Non-pigmented ciliary epithelial cell (primary cell): Measurements from ENCODE around the gene PCDHAC1.
"Not testable (repeated sequence)": the region's sequence is repeated elsewhere in the genome, so short reads cannot be mapped to it uniquely, and the experiment has no call there.

Source experiments
- DNase-seq: peaks from one replicate; pipeline ENCODE4 v3.0.0-alpha.2; 2010; ENCODE audit warnings: low read depth

PCDHAC1 gene, protein sequence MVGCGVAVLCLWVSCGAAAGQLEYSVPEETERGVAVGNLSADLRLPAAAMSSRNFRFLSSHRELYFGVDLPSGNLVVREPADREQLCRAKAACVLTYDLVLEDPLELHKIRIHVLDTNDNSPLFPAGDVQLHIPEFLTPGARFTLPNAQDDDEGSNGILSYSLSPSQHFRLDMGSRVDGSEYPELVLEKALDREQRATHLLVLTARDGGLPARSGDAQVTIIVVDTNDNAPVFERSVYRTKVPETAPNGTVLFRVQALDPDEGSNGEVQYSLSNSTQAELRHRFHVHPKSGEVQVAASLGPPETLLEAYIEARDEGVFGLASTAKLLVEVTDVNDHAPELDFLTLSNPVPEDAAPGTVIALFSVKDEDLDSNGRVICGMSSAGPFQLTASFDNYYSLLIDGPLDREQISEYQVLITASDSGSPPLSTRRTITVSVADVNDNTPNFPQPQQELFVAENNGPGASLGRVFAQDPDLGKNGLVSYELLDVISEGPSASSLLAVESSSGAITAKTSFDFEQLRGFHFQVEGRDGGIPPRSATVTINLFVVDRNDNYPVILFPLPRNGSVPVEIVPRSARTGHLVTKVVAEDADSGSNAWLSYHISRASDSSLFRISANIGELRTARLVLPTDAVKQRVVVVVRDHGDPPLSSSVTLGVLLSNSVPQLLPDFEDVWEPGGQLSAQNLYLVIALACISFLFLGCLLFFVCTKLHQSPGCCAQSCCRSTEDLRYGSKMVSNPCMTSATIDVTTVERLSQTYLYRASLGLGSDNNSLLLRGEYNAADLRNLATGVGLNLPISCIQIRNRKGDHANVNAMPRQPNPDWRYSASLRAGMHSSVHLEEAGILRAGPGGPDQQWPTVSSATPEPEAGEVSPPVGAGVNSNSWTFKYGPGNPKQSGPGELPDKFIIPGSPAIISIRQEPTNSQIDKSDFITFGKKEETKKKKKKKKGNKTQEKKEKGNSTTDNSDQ

DNA sequence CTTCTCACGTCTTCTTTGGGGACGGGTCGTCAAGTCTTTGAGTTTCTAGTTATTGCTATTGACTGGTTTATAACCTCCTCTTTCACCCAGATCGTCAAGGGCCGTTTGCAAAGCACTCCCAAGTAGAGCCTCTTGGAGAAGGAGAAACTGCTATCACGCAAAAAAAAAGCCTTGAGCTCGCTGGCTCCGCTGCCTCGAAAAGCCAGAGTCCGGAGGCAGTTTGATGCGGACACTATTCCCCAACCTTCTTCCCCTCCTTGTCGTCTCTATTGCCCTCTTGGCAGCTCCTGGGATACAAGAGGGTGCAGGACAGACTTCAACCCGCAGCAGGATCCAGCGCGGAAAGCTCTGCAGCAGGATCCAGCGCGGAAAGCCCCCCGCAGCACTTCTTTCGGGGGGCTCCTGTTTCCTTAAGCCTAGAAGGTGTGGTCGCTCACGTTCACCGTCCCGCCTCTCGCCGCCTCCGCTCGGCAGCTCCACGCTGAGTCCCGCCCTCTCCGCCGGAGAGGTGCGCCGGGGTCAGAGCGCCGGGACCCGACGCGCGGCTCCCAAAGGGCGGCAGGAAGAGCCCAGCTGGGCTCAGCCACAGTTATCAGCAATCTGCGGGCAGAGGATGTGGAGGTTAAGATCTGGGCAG, at the start of gene PCDHAC1:
Gene PCDHAC1 (plus strand): TSS at position 494 of the 637 bp plus-strand sequence. CDS start 594 bp downstream, outside the sequence.
- DNase-seq, result no peak

DNA sequence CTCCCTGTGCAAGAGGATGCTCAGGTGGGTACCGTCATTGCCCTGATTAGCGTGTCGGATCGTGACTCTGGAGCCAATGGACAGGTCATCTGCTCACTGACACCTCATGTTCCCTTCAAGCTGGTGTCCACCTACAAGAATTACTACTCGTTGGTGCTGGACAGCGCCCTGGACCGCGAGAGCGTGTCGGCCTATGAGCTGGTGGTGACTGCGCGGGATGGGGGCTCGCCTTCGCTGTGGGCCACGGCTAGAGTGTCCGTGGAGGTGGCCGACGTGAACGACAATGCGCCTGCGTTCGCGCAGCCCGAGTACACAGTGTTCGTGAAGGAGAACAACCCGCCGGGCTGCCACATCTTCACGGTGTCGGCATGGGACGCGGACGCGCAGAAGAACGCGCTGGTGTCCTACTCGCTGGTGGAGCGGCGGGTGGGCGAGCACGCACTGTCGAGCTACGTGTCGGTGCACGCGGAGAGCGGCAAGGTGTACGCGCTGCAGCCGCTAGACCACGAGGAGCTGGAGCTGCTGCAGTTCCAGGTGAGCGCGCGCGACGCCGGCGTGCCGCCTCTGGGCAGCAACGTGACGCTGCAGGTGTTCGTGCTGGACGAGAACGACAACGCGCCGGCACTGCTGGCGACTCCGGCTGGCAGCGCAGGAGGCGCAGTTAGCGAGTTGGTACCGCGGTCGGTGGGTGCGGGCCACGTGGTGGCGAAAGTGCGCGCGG, 49.4 kb upstream of the PCDHAC1 start:
- not testable (repeated sequence) for DNase-seq

DNA sequence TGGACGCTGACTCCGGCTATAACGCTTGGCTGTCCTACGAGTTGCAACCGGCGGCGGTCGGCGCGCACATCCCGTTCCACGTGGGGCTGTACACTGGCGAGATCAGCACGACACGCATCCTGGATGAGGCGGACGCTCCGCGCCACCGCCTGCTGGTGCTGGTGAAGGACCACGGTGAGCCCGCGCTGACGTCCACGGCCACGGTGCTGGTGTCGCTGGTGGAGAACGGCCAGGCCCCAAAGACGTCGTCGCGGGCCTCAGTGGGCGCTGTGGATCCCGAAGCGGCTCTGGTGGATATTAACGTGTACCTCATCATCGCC, 48.9 kb upstream of the PCDHAC1 start:
- no peak for DNase-seq

DNA sequence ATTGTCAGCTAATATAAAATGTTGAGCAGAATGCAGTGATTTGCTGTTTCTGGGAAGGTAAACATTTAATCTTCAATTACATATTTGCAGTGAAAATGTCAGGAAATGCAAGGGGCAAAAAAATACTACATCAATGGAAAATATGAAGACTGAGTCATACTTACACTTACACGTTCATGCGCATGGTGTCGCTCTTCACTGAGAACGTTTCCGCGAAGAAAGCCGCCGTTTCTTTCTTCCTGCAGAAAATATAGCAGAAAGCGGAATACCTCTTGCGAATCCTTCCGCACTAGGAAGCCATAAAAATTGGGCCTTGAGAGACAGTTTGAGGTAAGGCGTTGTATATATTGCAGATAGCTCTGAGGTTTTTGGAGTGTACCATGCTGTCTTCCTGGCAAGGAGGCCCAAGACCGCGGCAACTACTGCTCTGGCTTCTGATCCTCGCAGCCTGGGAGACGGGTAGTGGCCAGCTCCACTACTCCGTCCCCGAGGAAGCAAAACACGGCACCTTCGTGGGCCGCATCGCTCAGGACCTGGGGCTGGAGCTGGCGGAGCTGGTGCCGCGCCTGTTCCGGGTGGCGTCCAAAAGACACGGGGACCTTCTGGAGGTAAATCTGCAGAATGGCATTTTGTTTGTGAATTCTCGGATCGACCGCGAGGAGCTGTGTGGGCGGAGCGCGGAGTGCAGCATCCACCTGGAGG, 44.1 kb upstream of the PCDHAC1 start, which contains the start of gene PCDHA13:
Gene PCDHA13 (plus strand): TSS at position 236 of the 702 bp plus-strand sequence. CDS start 145 bp downstream, at position 381.
- DNase-seq, result no peak

DNA sequence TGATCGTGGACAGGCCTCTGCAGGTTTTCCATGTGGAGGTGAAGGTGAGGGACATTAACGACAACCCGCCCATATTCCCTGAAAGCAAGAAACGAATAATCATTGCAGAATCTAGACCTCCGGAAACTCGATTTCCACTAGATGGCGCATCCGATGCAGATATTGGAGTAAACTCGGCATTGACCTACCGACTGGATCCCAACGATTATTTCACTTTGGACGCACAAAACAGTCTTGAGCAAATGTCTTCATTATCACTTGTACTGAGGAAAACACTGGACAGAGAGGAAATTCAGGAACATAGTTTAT, 43.6 kb upstream of the PCDHAC1 start:
- no peak for DNase-seq

DNA sequence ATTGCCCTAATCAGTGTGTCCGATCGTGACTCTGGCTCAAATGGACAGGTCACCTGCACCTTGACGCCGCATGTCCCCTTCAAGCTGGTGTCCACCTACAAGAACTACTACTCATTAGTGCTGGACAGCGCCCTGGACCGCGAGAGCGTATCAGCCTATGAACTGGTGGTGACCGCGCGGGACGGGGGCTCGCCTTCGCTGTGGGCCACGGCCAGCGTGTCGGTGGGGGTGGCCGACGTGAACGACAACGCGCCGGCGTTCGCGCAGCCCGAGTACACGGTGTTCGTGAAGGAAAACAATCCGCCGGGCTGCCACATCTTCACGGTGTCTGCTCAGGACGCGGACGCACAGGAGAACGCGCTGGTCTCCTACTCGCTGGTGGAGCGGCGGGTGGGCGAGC, 42.7 kb upstream of the PCDHAC1 start:
- no peak for DNase-seq

DNA sequence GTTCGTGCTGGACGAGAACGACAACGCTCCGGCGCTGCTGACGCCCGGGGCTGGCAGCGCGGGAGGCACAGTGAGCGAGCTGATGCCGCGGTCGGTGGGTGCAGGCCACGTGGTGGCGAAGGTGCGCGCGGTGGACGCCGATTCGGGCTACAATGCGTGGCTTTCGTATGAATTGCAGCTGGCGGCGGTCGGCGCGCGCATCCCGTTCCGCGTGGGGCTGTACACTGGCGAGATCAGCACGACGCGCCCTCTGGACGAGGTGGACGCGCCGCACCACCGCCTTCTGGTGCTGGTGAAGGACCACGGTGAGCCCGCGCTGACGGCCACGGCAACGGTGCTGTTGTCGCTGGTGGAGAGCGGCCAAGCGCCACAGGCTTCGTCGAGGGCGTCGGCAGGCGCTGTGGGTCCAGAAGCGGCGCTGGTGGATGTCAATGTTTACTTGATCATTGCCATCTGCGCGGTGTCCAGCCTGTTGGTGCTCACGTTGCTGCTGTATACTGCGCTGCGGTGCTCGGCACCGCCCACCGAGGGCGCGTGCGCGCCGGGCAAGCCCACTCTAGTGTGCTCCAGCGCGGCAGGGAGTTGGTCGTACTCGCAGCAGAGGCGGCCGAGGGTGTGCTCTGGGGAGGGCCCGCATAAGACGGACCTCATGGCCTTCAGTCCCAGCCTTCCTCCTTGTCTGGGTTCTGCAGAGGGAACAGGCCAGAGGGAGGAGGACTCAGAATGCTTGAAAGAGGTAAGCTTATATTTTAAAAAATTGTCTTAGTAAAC, 42.0 kb upstream of the PCDHAC1 start:
- DNase-seq, result no peak

DNA sequence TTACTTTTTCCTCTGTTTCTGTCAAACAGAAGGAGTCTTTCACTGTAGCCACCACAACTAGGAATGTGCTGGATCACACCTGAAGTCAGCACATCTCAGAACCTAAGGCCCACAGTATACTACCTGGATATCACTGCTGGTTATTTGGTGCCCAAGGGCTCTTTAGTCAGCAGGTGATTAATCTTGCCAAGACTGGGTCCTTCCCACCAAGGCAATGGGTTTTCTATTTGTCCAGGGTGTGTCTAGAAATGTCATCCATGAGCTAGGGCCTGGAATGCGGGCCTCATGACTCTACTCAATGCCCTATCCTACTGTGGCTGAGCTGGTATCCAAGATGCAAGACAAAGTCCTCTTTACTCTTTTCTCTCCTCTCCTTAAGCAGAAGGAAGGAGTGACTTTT, 9.8 kb upstream of the PCDHAC1 start:
- no peak for DNase-seq

DNA sequence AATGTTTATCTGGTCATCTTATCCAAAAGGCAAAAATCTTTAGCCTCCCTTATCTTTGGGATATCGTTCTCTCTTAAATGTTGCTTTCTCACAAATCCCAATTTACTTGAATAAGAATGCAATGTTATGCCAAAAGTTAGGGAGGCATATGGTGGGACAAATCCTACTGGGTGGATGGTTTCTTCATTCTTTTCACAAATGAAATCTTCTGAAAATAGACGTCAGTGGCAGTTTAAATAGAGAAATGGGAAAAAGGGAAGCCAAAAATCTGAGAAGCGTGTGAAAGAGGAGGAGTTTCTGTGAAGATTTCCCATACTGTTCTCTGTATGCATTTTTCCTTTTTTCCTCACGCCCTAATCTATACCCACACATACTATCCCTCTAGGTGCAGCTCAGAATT, 2.5 kb upstream of the PCDHAC1 start:
- DNase-seq, result no peak

DNA sequence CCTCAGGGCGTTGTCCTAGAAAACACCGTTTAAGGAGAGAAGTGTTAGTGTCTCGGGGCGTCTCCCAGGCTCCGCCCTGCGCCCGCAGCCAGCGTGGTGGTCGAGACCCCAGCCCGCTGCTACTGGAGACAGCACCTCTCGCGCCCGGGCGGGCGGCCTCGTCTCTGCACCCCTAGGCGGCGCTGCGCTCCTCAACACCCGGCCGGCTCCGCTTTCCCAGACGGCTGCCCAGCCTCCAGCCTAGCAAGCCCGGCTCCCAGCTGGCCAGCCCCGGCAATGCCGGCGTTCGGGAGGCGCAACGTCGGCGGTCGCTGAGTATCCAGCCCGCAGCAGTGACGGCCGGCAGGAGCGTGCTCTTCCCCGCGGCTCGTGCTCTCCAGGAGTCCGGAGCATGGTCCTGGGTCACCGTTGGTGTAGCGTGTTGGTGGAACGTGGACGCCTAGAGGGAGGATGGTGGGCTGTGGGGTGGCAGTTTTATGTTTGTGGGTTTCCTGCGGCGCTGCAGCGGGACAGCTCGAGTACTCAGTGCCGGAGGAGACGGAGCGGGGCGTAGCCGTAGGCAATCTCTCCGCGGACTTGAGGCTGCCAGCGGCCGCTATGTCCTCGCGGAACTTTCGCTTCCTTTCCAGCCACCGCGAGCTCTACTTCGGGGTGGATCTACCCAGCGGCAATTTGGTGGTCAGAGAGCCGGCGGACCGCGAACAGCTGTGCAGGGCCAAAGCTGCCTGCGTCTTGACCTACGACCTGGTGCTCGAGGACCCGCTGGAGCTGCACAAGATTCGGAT, 536 bp downstream of the PCDHAC1 start:
- DNase-seq, result no peak

DNA sequence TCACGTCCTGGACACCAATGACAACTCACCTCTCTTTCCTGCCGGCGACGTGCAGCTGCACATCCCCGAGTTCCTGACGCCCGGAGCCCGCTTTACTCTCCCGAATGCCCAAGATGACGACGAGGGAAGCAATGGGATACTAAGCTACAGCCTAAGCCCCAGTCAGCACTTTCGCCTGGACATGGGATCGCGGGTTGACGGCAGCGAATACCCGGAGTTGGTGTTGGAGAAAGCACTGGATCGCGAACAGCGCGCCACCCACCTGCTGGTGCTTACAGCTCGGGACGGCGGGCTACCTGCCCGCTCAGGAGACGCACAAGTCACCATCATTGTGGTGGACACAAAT, 1.1 kb downstream of the PCDHAC1 start:
- no peak for DNase-seq

DNA sequence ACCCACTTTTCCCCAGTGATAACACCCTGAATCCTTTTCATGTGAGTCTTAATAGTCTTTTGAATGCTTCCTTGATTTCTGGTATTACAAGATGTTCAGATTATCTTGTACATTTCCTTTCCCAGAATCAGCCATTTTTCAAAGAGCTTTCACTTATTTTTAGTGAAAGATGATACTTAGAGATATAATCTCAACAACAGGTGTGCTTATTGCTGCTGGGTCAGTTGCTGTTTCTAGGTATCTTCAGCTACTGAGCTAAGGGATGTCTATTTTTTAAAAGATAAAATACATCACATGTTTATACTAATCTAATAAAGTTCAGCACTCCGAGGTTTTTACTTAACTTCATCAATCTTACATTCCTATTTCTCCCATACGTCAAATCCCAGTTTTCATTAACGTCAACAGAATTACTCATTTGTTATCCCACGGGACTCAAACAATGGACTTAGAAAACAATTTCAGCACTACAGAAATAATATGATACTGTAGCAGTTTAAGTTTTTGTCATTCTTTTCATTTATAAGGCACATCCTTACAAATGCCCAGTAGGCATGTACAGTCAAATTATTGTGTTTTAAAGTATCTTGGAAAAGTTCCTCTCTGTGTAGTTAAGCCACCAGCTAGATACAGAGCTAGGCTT, 9.0 kb downstream of the PCDHAC1 start:
- DNase-seq, result no peak

DNA sequence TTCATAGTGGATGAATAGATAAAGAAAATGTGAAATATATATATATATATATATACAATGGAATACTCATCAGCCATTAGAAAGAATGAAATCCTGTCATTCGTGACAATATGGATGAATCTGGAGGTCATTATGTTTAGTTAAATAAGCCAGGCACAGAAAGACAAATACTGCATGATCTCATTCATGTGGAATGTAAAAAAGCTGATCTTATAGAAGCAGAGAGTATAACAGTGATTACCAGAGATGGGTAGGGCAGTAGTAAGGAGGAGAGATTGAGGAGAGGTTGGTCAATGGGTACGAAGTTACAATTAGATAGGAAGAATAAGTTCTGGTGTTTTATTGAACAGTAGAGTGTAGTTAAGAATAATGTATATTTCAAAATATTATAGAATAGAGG, 20.5 kb downstream of the PCDHAC1 start:
- no peak for DNase-seq

DNA sequence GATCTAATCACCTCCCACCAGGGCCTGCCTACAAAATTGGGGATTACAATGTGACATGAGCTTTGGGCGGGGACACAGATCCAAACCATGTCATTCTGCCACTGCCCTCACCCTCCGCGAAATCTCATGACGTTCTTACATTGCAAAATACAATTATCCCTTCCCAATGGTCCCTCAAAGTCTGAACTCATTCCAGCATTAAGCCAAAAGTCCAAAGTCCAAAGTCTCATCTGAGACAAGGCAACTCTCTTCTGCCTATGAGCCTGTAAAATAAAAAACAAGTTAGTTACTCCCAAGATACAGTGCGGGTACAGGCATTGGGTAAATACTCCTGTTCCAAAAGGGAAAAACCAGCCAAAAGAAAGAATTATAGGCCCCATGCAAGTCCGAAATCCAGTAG, 25.5 kb downstream of the PCDHAC1 start:
- no peak for DNase-seq

DNA sequence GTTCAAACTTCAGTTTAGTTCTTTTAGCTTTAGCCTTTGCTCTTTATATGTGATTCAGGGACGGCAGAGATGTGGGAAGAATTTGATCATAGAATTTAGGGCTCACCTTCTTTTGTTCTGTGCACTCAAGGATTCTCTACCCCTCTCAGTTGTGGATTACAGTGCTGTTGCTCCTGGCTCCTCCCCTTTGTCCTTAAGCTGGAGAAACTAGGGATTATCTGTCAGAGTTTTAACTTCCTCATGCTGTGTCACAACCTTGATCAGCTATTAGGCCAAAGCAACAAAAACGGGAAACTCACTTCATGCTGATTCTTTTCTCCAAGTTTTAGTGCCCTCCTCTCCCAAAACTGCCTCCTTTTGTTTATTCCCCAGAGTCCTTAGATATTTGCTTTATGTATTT, 27.1 kb downstream of the PCDHAC1 start:
- DNase-seq, result no peak

DNA sequence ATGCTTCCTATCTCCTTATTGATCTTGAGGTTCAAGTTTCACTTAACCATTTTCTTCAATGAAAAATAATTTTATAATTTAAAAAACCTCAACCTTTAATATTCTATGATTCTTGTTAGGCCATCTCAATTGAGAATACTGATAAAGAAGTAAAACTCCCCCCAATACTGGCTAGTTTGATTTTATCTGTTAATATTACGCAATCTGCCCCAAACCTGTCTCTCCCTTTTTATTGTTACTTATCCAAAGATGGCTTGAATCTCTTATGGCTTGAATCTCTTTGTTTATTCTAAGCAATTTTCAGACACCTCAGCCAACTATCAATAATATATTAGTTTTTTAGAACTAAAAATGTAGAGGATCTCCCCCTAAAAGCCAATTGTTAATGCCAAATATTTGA, 36.1 kb downstream of the PCDHAC1 start:
- DNase-seq, result no peak

DNA sequence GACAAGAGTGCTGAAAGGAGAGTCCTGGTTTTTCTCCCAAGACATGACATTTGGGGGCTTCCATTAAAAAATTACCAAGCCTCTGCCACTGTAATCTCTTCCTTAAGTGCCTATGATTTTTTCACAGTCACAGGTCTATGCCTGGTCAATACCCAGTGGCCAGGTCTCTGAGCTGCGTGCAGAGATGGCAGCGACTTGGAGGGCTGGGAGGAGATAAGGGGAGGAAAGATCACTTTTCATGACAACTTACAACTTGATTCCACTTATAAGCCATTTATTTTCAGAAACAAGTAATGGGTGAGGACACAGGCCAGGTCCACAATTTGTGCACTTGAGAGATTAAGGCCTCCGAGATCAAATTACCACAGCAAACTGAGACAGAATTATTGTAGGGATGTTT, 38.3 kb downstream of the PCDHAC1 start:
- no peak for DNase-seq

DNA sequence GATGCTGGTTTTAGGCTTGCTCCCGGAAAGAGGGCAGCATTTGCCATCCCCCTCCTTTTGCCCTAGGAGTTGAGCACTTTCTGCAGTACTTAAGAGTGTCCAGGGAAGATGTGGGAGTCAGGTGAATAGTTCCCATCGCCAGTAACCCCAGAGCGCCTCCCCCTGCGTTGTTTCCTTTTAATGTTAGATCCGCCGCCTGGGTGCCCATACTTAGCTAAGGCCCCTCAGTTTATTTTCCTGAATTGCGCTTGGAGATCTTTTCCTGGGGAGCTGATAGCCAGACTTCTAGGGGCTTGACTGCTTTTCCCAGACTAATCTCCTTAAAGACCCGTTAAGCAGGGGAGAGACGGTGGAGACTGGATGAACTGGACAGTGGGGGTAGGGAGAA, 39.8 kb downstream of the PCDHAC1 start:
- no peak for DNase-seq
